Measurements from ENCODE around the gene RFC2. TPM values are rescaled to one million over a fixed set of nuclear protein-coding genes. Genes with fewer than 3 reads are reported as not detected.

The RFC2 gene
- total RNA-seq, 1 donor from 2014 or later, result 71.3 TPM

- H3K4me3 ChIP-seq, result no peak overlapping the region
- TF ChIP-seq EZH2phosphoT487 (IDR thresholded peaks at IDR 0.05) (no peak), EZH2 (IDR thresholded peaks at IDR 0.05) (no peak), CTCF (IDR thresholded peaks at IDR 0.05) (no peak)
- H3F3A ChIP-seq (ENCODE audit: low read depth), result peaks cover 37% of the 10 kb centered on the region
- no peak overlapping the region for H3K4me2 ChIP-seq
- no peak overlapping the region for H3K9ac ChIP-seq
- peaks cover 82% of the 10 kb centered on the region for H3K27me3 ChIP-seq
- Mint-ChIP-seq H3K9me3 (no peaks in the 10 kb centered on the region), H3K4me3 (no peak overlapping the region), H3K27ac (no peak overlapping the region), H3K27me3 (ENCODE audit: insufficient read depth, low read depth) (peaks cover 14% of the 10 kb centered on the region), H3K4me1 (peaks cover 32% of the 10 kb centered on the region), H3K36me3 (no peaks in the 10 kb centered on the region)
- H3K36me3 ChIP-seq, result no peaks in the 10 kb centered on the region
- H2AFZ ChIP-seq (replicated peaks), result no peak overlapping the region
- peaks cover 13% of the 10 kb centered on the region for H4K20me1 ChIP-seq (ENCODE audit: low read depth)
- H3K79me2 ChIP-seq (ENCODE audit: low read depth), result peaks cover 7% of the 10 kb centered on the region
- H3K9me3 ChIP-seq (ENCODE audit: low read depth), result no peaks in the 10 kb centered on the region
- H3K4me1 ChIP-seq, result peaks cover 17% of the 10 kb centered on the region
- H3K27ac ChIP-seq, result no peak overlapping the region
- no peak for DNase-seq (ENCODE audit: low spot score)
Measured at GRCh38 chr7:74286131-74286530, 31.9 kb upstream of the RFC2 start.

- Histone ChIP-seq H4K20me1 (ENCODE audit: low read depth) (peaks cover 3% of the 10 kb centered on the region), H3K4me3 (no peak overlapping the region), H3K36me3 (no peaks in the 10 kb centered on the region), H3K27ac (no peak overlapping the region), H3K9ac (no peak overlapping the region), H3F3A (ENCODE audit: low read depth) (peaks cover 34% of the 10 kb centered on the region), H3K4me2 (peak overlapping the region; percentile 35), H3K27me3 (peaks cover 69% of the 10 kb centered on the region), H3K4me1 (peaks cover 14% of the 10 kb centered on the region), H2AFZ (replicated peaks) (no peak overlapping the region), H3K79me2 (ENCODE audit: low read depth) (no peaks in the 10 kb centered on the region), H3K9me3 (ENCODE audit: low read depth) (no peaks in the 10 kb centered on the region)
- Mint-ChIP-seq H3K27ac (no peak overlapping the region), H3K27me3 (ENCODE audit: insufficient read depth, low read depth) (peaks cover 17% of the 10 kb centered on the region), H3K36me3 (no peaks in the 10 kb centered on the region), H3K4me1 (peaks cover 36% of the 10 kb centered on the region), H3K4me3 (no peak overlapping the region), H3K9me3 (no peaks in the 10 kb centered on the region)
- no peak for TF ChIP-seq EZH2 (IDR thresholded peaks at IDR 0.05)
- peak; percentile 74 for DNase-seq (ENCODE audit: low spot score)
Measured at GRCh38 chr7:74284781-74285259, 30.6 kb upstream of the RFC2 start.

GRCh38 chr7:74283858-74284447 is 29.8 kb upstream of the RFC2 start:
- Histone ChIP-seq H3K79me2 (ENCODE audit: low read depth) (no peaks in the 10 kb centered on the region), H3F3A (ENCODE audit: low read depth) (peaks cover 34% of the 10 kb centered on the region), H3K9me3 (ENCODE audit: low read depth) (no peaks in the 10 kb centered on the region), H3K27ac (no peak overlapping the region), H3K4me1 (peaks cover 13% of the 10 kb centered on the region), H3K27me3 (peaks cover 64% of the 10 kb centered on the region), H4K20me1 (ENCODE audit: low read depth) (peaks cover 3% of the 10 kb centered on the region), H3K4me3 (no peak overlapping the region), H3K36me3 (no peaks in the 10 kb centered on the region), H3K4me2 (peak overlapping the region; percentile 35), H3K9ac (no peak overlapping the region), H2AFZ (replicated peaks) (no peak overlapping the region)
- Mint-ChIP-seq H3K27ac (no peak overlapping the region), H3K4me1 (peaks cover 41% of the 10 kb centered on the region), H3K27me3 (ENCODE audit: insufficient read depth, low read depth) (peaks cover 17% of the 10 kb centered on the region), H3K4me3 (peak overlapping the region; percentile 41), H3K9me3 (no peaks in the 10 kb centered on the region), H3K36me3 (no peaks in the 10 kb centered on the region)
- no peak for TF ChIP-seq CTCF (IDR thresholded peaks at IDR 0.05)
- no peak for TF ChIP-seq EZH2phosphoT487 (IDR thresholded peaks at IDR 0.05)
- DNase-seq (ENCODE audit: low spot score), result no peak

- H3K79me2 ChIP-seq (ENCODE audit: low read depth), result no peaks in the 10 kb centered on the region
- no peak overlapping the region for H3K4me3 ChIP-seq
- Mint-ChIP-seq H3K36me3 (no peaks in the 10 kb centered on the region), H3K4me1 (peaks cover 30% of the 10 kb centered on the region), H3K4me3 (peak overlapping the region; percentile 28), H3K27ac (peak overlapping the region; percentile 65), H3K27me3 (ENCODE audit: insufficient read depth, low read depth) (peaks cover 11% of the 10 kb centered on the region), H3K9me3 (no peaks in the 10 kb centered on the region)
- no peak overlapping the region for H2AFZ ChIP-seq (replicated peaks)
- peaks cover 25% of the 10 kb centered on the region for H3F3A ChIP-seq (ENCODE audit: low read depth)
- peaks cover 3% of the 10 kb centered on the region for H4K20me1 ChIP-seq (ENCODE audit: low read depth)
- H3K27me3 ChIP-seq, result peaks cover 54% of the 10 kb centered on the region
- H3K9ac ChIP-seq, result no peak overlapping the region
- TF ChIP-seq EZH2phosphoT487 (IDR thresholded peaks at IDR 0.05) (no peak), CTCF (IDR thresholded peaks at IDR 0.05) (no peak), EZH2 (IDR thresholded peaks at IDR 0.05) (no peak)
- H3K27ac ChIP-seq, result no peak overlapping the region
- DNase-seq (ENCODE audit: low spot score), result peak; percentile 90
- H3K36me3 ChIP-seq, result no peaks in the 10 kb centered on the region
- H3K9me3 ChIP-seq (ENCODE audit: low read depth), result no peaks in the 10 kb centered on the region
- peaks cover 11% of the 10 kb centered on the region for H3K4me1 ChIP-seq
- peak overlapping the region; percentile 4 for H3K4me2 ChIP-seq
Measured at GRCh38 chr7:74282748-74283459, 28.7 kb upstream of the RFC2 start.
